ENCODE results near the gene CHN2. TPM values are rescaled to one million over a fixed set of nuclear protein-coding genes. Genes with fewer than 3 reads are reported as not detected.

The CHN2 gene
- polyA plus RNA-seq, 1 of the 3 experiments (the other 2 are of a cell fraction): 0.02 TPM

DNA sequence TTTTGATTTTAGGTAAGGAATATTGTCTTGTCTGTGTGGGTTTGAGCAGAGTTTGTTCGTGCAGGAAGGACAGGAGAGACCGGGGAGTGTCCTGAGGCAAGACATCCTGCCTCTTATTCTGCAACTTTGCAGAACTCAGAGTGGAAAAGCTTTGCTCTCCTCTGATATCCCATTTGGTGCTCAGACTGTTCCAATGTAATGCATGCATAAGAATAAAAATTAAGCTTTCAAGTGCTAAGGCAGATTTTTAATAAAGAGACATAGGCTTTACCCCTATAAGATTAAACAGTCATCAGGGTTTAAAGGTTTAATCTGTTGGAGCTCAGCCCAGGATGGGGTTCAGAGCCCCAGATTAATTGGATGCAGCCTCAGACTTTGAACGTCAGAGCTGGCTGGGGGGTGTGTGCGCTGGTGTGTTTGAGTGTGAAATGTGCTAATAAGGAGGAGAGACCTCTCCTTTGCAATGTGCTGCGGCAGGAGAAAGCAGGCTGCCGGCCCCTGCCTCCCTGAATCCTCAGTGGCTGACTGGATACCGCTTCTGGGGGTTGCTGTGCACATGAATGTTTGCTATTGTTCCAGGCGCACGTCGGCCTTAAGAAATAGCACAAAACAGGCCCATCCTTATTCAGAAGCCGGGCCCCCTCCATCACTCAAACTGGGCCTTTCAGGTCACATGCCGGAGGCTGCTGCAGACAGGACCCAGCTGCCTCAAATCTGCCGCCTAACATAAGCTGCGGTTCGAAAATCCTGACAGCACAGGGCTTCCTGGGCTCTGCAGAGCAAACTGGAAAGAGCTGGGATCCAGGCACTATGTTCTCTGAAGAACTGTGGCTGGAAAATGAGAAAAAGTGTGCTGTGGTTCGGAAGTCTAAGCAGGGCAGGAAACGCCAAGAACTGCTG lies 285.0 kb downstream of the CHN2 start (continued):
- TF ChIP-seq IRF3 (IDR thresholded peaks at IDR 0.05; ENCODE audit: low read depth, low read length) (no peak), FOXJ3 (CRISPR knock-in tag; IDR thresholded peaks at IDR 0.05) (no peak), TCF12 (IDR thresholded peaks at IDR 0.05) (no peak), RAD21 (IDR thresholded peaks at IDR 0.05; ENCODE audit: low read length) (no peak)

DNA sequence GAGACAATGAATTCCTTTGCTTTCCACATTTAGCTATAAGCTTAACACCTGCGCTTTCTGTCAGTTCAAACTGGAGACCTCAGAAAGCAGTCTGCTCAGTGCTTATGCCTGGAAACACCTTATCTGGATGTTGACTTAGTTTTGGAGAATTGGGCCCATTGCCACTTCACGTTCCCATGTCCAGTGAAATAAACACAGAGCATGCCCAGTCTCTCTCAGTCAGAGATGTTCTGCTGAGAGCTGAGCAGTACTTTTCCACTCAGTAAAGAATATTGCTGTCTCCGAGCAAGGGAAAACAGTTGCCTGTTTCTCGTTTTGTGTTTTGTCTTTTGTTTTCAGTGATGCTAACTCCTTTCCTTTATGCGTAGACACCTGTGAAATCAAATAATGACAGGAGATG lies 285.9 kb downstream of the CHN2 start:
- ChIA-PET POLR2A (no interaction called here), CTCF (interaction anchor here (1.0 to 1.1 kb wide), 2 partner anchors 11 to 66 kb away, joined by 3 to 4 read pairs; no protein-coding TSS in a partner anchor)
- peaks cover 0 to 26% of the 10 kb centered on the region in 2 experiments; a peak in 2 of 4 replicates for H3K4me1 ChIP-seq (ENCODE audit: control insufficient read depth in 1 of 2, insufficient read depth in 2 of 2, low read depth in 1 of 2, low read length in 1 of 2)
- no peak overlapping the region for H3K4me2 ChIP-seq
- H3K4me3 ChIP-seq (ENCODE audit: low read depth in 2 of 2, low read length in 1 of 2): no peak overlapping the region
- H3K9me3 ChIP-seq: no peaks in the 10 kb centered on the region
- no peaks in the 10 kb centered on the region for H3K36me3 ChIP-seq (replicated peaks in 1 of 2; ENCODE audit: control insufficient read depth in 1 of 2, insufficient read depth in 2 of 2, low read length in 1 of 2)
- no peak overlapping the region for H2AFZ ChIP-seq (ENCODE audit: low read depth)
- no peaks in the 10 kb centered on the region for H4K20me1 ChIP-seq (ENCODE audit: insufficient read depth)
- no peak overlapping the region for H3K9ac ChIP-seq
- no peak overlapping the region for H3K27ac ChIP-seq (ENCODE audit: low read depth in 2 of 2, low read length in 1 of 2)
- no peaks in the 10 kb centered on the region for H3K27me3 ChIP-seq (ENCODE audit: insufficient read depth)
- WGBS (ENCODE audit: low lambda C conversion rate): 88% methylated on average over 5 of the region's 5 CpGs
- no peaks in the 10 kb centered on the region for H3F3A ChIP-seq (replicated peaks; ENCODE audit: insufficient read depth)
- TF ChIP-seq SIN3A (IDR thresholded peaks at IDR 0.05; ENCODE audit: borderline replicate concordance, low read depth, low read length) (no peak), CHD2 (IDR thresholded peaks at IDR 0.05; ENCODE audit: low read length, partially characterized antibody) (no peak), FOXJ3 (CRISPR knock-in tag; IDR thresholded peaks at IDR 0.05) (no peak), RAD21 (IDR thresholded peaks at IDR 0.05; ENCODE audit: low read length) (no peak), GATA2 (CRISPR knock-in tag; IDR thresholded peaks at IDR 0.05) (no peak), YY1 (IDR thresholded peaks at IDR 0.05; ENCODE audit: low read depth) (no peak), MEF2A (IDR thresholded peaks at IDR 0.05; ENCODE audit: borderline replicate concordance, low read depth) (no peak), TEAD4 (IDR thresholded peaks at IDR 0.05; ENCODE audit: borderline replicate concordance, insufficient read depth) (no peak), RCOR1 (IDR thresholded peaks at IDR 0.05; ENCODE audit: low read length) (no peak), POLR2AphosphoS5 (IDR thresholded peaks at IDR 0.05; ENCODE audit: low read depth, low read length) (no peak), TCF12 (IDR thresholded peaks at IDR 0.05) (no peak), MXI1 (IDR thresholded peaks at IDR 0.05; ENCODE audit: low read depth, low read length) (no peak), USF1 (IDR thresholded peaks at IDR 0.05; ENCODE audit: borderline replicate concordance, low read depth) (no peak), FOSL2 (IDR thresholded peaks at IDR 0.05; ENCODE audit: borderline replicate concordance, low read depth) (no peak), EZH2phosphoT487 (IDR thresholded peaks at IDR 0.05; ENCODE audit: borderline replicate concordance, low read depth) (no peak), PBX3 (IDR thresholded peaks at IDR 0.05) (no peak), FOXM1 (IDR thresholded peaks at IDR 0.05; ENCODE audit: low read depth) (no peak), ELF1 (IDR thresholded peaks at IDR 0.05) (no peak)
- TF ChIP-seq, protein P1, sequence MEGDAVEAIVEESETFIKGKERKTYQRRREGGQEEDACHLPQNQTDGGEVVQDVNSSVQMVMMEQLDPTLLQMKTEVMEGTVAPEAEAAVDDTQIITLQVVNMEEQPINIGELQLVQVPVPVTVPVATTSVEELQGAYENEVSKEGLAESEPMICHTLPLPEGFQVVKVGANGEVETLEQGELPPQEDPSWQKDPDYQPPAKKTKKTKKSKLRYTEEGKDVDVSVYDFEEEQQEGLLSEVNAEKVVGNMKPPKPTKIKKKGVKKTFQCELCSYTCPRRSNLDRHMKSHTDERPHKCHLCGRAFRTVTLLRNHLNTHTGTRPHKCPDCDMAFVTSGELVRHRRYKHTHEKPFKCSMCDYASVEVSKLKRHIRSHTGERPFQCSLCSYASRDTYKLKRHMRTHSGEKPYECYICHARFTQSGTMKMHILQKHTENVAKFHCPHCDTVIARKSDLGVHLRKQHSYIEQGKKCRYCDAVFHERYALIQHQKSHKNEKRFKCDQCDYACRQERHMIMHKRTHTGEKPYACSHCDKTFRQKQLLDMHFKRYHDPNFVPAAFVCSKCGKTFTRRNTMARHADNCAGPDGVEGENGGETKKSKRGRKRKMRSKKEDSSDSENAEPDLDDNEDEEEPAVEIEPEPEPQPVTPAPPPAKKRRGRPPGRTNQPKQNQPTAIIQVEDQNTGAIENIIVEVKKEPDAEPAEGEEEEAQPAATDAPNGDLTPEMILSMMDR (IDR thresholded peaks at IDR 0.05): no peak
- DNase-seq: no peak
- no peaks in the 10 kb centered on the region for H3K79me2 ChIP-seq (ENCODE audit: insufficient read depth)
- no peaks in the 10 kb centered on the region for H3K9me2 ChIP-seq
